ENCODE measurements around the gene MKI67. TPM values are rescaled to one million over a fixed set of nuclear protein-coding genes. Genes with fewer than 3 reads are reported as not detected.

MKI67 gene
- total and polyA plus RNA-seq, 10 of the 15 experiments (the other 5 are each of a cell fraction or from before 2014, with no cell fraction given): 22.3 to 183 (median 82.9) TPM

GRCh38 chr10:128058106-128058749 lies 68.0 kb downstream of the MKI67 start:
- DNase-seq (ENCODE audit: low read depth, low spot score) (no peak), FAIRE-seq (no peak), ATAC-seq (no peak)
- in situ Hi-C loops (cut with MboI): no loop called here
- peaks cover 13% of the 10 kb centered on the region for H3K4me1 ChIP-seq (ENCODE audit: control insufficient read depth, insufficient read depth, low read length)
- no peak overlapping the region for H3K4me2 ChIP-seq (ENCODE audit: control insufficient read depth, insufficient read depth)
- ChIA-PET POLR2A (interaction anchor here (10.2 kb wide), 1 partner anchor 9 kb away, joined by 117 read pairs; no protein-coding TSS in a partner anchor), SMC1A (ENCODE audit: uncharacterized antibody, unreplicated experiment) (interaction anchor here (1.1 to 1.6 kb wide), 3 partner anchors 11 to 22 kb away, joined by 4 to 8 read pairs (median 7); no protein-coding TSS in a partner anchor), RAD21 (ENCODE audit: unreplicated experiment) (interaction anchor here (1.1 to 1.8 kb wide), 5 partner anchors 11 to 43 kb away, joined by 3 to 8 read pairs (median 3); no protein-coding TSS in a partner anchor), CTCF (interaction anchor here (0.8 to 1.9 kb wide), 4 partner anchors 10 to 22 kb away, joined by 5 to 12 read pairs (median 6); no protein-coding TSS in a partner anchor)
- 71% methylated on average over 9 of the region's 9 CpGs for WGBS (ENCODE audit: insufficient coverage, insufficient replicate concordance, low lambda C conversion rate, missing lambda C conversion rate)
- H3K9me3 ChIP-seq (replicated peaks; ENCODE audit: control insufficient read depth, insufficient read depth, low read length): no peaks in the 10 kb centered on the region
- no peak overlapping the region for H3K9ac ChIP-seq (ENCODE audit: control insufficient read depth, insufficient read depth, low read length)
- TF ChIP-seq CEBPZ (IDR thresholded peaks at IDR 0.05; ENCODE audit: low read depth, low read length): no peak
- BruUV-seq (replicated peaks): no TSS peak
- H3K79me2 ChIP-seq (ENCODE audit: control insufficient read depth, insufficient read depth, low read length): no peaks in the 10 kb centered on the region
- H4K20me1 ChIP-seq (ENCODE audit: control insufficient read depth, insufficient read depth): no peaks in the 10 kb centered on the region
- no peak overlapping the region for H2AFZ ChIP-seq (ENCODE audit: control insufficient read depth, low read depth, low read length)
- no peak overlapping the region for H3K27ac ChIP-seq (ENCODE audit: control insufficient read depth, insufficient read depth)
- no peaks in the 10 kb centered on the region for H3K27me3 ChIP-seq (replicated peaks in 1 of 2; ENCODE audit: control insufficient read depth in 2 of 2, insufficient read depth in 2 of 2, low read length in 1 of 2)
- peaks cover 0 to 8% of the 10 kb centered on the region in 2 experiments; a peak in 3 of 4 replicates for H3K36me3 ChIP-seq (ENCODE audit: control insufficient read depth in 2 of 2, insufficient read depth in 2 of 2, low read length in 1 of 2)
- intact Hi-C loops (cut with micrococcal nuclease; ENCODE audit: unreplicated experiment): no loop called here
- H3K4me3 ChIP-seq: no peak overlapping the region
